GM23248 (cell line): ENCODE data around the gene QRICH1. TPM values are rescaled to one million over a fixed set of nuclear protein-coding genes. Genes with fewer than 3 reads are reported as not detected.

ENCODE experiments used
- DNase-seq: peaks from one replicate; pipeline ENCODE4 v3.0.0-alpha.2; 2015
- H2AFZ ChIP-seq: fragments of 200-600 bp; sonication (generic); 2 replicates; pipeline ENCODE4 v1.6.1; 2016; ENCODE audit warnings: antibody characterized with exemption
- H3F3A ChIP-seq: fragments of 200-600 bp; sonication (generic); 2 replicates; pipeline ENCODE4 v1.6.1; 2016; ENCODE audit warnings: mild to moderate bottlenecking, antibody characterized with exemption, mixed run types; ENCODE audit not compliant: insufficient read depth
- H3K27ac ChIP-seq: fragments of 200-600 bp; sonication (generic); 2 replicates; pipeline ENCODE4 v1.5.1; 2016; ENCODE audit warnings: mild to moderate bottlenecking
- H3K27me3 ChIP-seq: fragments of 200-600 bp; sonication (generic); replicated peaks from 2 replicates; pipeline ENCODE4 v1.6.1; 2016; ENCODE audit warnings: mild to moderate bottlenecking; ENCODE audit not compliant: insufficient read depth
- H3K36me3 ChIP-seq: fragments of 200-600 bp; sonication (generic); 2 replicates; pipeline ENCODE4 v1.6.1; 2016; ENCODE audit warnings: low read depth, mild to moderate bottlenecking
- H3K4me1 ChIP-seq: fragments of 200-600 bp; sonication (generic); 2 replicates; pipeline ENCODE4 v1.6.1; 2016; ENCODE audit warnings: mild to moderate bottlenecking; ENCODE audit not compliant: insufficient read depth
- H3K4me2 ChIP-seq: fragments of 200-600 bp; sonication (generic); one replicate; pipeline ENCODE4 v1.6.1; 2016; ENCODE audit warnings: mild to moderate bottlenecking; ENCODE audit not compliant: unreplicated experiment
- H3K4me3 ChIP-seq: fragments of 200-600 bp; sonication (generic); 2 replicates; pipeline ENCODE4 v1.5.1; 2016; ENCODE audit warnings: mild to moderate bottlenecking
- H3K79me2 ChIP-seq: fragments of 200-600 bp; sonication (generic); 2 replicates; pipeline ENCODE4 v1.6.1; 2016; ENCODE audit warnings: mild to moderate bottlenecking; ENCODE audit not compliant: insufficient read depth
- H3K9ac ChIP-seq: fragments of 200-600 bp; sonication (generic); 2 replicates; pipeline ENCODE4 v1.6.1; 2016; ENCODE audit warnings: mild to moderate bottlenecking
- H3K9me2 ChIP-seq: fragments of 200-600 bp; sonication (generic); 2 replicates; pipeline ENCODE4 v1.6.1; 2016; ENCODE audit warnings: mixed run types, mild to moderate bottlenecking, moderate library complexity; ENCODE audit not compliant: insufficient read depth
- H3K9me3 ChIP-seq: fragments of 200-600 bp; sonication (generic); one replicate; pipeline ENCODE4 v1.6.1; 2017; ENCODE audit warnings: low read depth
- H4K20me1 ChIP-seq: fragments of 200-600 bp; sonication (generic); 2 replicates; pipeline ENCODE4 v1.6.0; 2016; ENCODE audit not compliant: insufficient read depth
- EZH2 ChIP-seq: fragments of 200-600 bp; sonication (generic); IDR thresholded peaks from 2 replicates; pipeline ENCODE4 v1.6.1; 2018; ENCODE audit warnings: antibody characterized with exemption, mild to moderate bottlenecking; ENCODE audit not compliant: insufficient read depth, poor library complexity, severe bottlenecking
- EZH2phosphoT487 ChIP-seq: fragments of 200-600 bp; sonication (generic); IDR thresholded peaks from 2 replicates; pipeline ENCODE4 v1.6.1; 2018; ENCODE audit warnings: antibody characterized with exemption, moderate library complexity, mild to moderate bottlenecking, low read depth; ENCODE audit not compliant: insufficient read depth
- WGBS, 2 experiments: methylation state at CpG; one replicate each; pipeline ENCODE4 v1.1.6; 2015 to 2017; ENCODE audit warnings: low lambda C conversion rate in 2 of 2, low coverage in 1 of 2; ENCODE audit errors: missing lambda C conversion rate in 2 of 2; 5-methylcytosine and 5-hydroxymethylcytosine counted together
- in situ Hi-C: fragments of 300-500 bp; cut with MboI; formaldehyde crosslinking; loops from 2 replicates; pipeline ENCODE4 v1.15.0; 2020
- polyA plus RNA-seq: library from polyadenylated mRNA; unstranded; fragments of >200 nt; fragmentation: Nextera tagmentation; extraction: Ambion mirVana; gene quantifications from 2 replicates; pipeline ENCODE4 v1.2.1, GENCODE V29; 2016
- total RNA-seq: library from RNA; depleted of rRNA; stranded (reverse); fragments of >200 nt; shearing (Covaris generic); gene quantifications from 2 replicates; pipeline ENCODE4 v1.2.3, GENCODE V29; 2014

QRICH1 gene
- total and polyA plus RNA-seq, 2 experiments from 2014 or later = 29.0 to 107 TPM

DNA sequence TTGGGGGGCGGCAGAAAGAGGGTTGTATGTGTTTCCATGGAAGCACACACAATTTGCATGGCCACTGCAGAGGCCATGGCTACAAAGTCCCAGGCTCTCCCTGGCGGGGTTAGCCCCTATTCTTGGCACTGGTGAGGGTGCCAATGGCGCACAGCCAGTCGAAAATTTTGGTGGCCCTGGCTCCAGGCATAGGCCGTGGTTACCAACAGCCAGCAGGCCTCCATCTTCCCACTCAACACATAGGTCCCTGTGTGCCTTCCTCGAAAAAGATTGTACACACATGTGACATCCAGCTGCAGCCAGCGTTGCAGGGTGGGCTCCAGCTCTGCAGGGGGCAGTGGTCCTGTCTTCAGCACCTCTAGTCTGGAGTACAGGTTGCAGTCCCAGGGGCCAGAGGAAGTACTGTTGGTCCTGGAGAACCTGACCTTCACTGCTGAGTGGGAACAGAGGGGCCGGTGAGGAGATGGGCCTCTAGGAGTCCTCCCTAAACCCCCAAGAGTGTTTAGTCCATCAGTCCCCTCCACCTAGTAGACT is 96.7 kb downstream of the QRICH1 start:
- Histone ChIP-seq H3K9me3 (no peaks in the 10 kb centered on the region), H3K27ac (no peak overlapping the region), H4K20me1 (no peaks in the 10 kb centered on the region), H3F3A (no peaks in the 10 kb centered on the region), H3K4me2 (no peak overlapping the region), H3K9me2 (no peaks in the 10 kb centered on the region), H2AFZ (no peak overlapping the region), H3K27me3 (no peaks in the 10 kb centered on the region), H3K79me2 (peaks cover 41% of the 10 kb centered on the region), H3K4me3 (no peak overlapping the region), H3K9ac (no peak overlapping the region), H3K4me1 (peaks cover under 1% of the 10 kb centered on the region; the same call in 1 of the 2 replicates), H3K36me3 (no peaks in the 10 kb centered on the region)
- in situ Hi-C loops = no loop called here
- no peak for TF ChIP-seq EZH2phosphoT487
- TF ChIP-seq EZH2 = no peak
- DNase-seq = no peak
- WGBS, 2 experiments = 52 to 54% methylated on average over 8 of the region's 8 CpGs

DNA sequence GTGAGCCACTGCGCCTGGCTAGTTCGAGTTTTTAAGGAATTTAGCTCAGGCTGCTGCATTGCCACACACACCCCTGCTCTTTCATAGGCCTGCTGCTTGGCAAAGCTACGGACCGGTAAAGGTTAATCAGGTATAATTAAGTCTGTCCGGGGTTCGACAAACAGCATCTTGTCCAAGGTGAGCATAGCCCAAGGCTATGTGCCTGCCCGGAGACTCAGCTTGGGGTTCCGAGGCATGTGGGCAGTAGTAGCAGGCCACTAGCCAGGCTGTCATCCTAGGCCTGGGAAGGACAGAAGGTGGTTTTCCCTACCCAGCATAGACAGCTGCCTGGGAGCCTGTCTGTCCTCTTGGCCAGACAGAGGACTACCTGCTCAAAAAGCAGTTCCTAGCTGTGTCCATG is 97.2 kb downstream of the QRICH1 start:
- H3K79me2 ChIP-seq = peaks cover 46% of the 10 kb centered on the region
- H3K36me3 ChIP-seq = no peaks in the 10 kb centered on the region
- no peak for DNase-seq
- H3K4me3 ChIP-seq = no peak overlapping the region
- no peak overlapping the region for H3K4me2 ChIP-seq
- H3K27ac ChIP-seq = no peak overlapping the region
- no peaks in the 10 kb centered on the region for H3K27me3 ChIP-seq
- no peaks in the 10 kb centered on the region for H3K9me2 ChIP-seq
- in situ Hi-C loops = no loop called here
- no peaks in the 10 kb centered on the region for H3F3A ChIP-seq
- H4K20me1 ChIP-seq = no peaks in the 10 kb centered on the region
- H3K4me1 ChIP-seq = peaks cover 6% of the 10 kb centered on the region; the same call in 1 of the 2 replicates
- WGBS, 2 experiments = 97 to 99% methylated on average over 8 of the region's 8 CpGs
- H3K9ac ChIP-seq = no peak overlapping the region
- no peak for TF ChIP-seq EZH2
- no peak for TF ChIP-seq EZH2phosphoT487
- no peaks in the 10 kb centered on the region for H3K9me3 ChIP-seq
- H2AFZ ChIP-seq = no peak overlapping the region

- no peak overlapping the region for H3K4me3 ChIP-seq
- no peaks in the 10 kb centered on the region for H3K9me3 ChIP-seq
- no peaks in the 10 kb centered on the region for H4K20me1 ChIP-seq
- no peak overlapping the region for H2AFZ ChIP-seq
- in situ Hi-C loops = no loop called here
- TF ChIP-seq EZH2phosphoT487 (no peak), EZH2 (no peak)
- peaks cover 5% of the 10 kb centered on the region; the same call in 1 of the 2 replicates for H3F3A ChIP-seq
- no peaks in the 10 kb centered on the region for H3K27me3 ChIP-seq
- DNase-seq = no peak
- no peak overlapping the region for H3K27ac ChIP-seq
- no peak overlapping the region for H3K9ac ChIP-seq
- no peaks in the 10 kb centered on the region for H3K36me3 ChIP-seq
- no peaks in the 10 kb centered on the region for H3K9me2 ChIP-seq
- peaks cover 14% of the 10 kb centered on the region; the same call in 1 of the 2 replicates for H3K4me1 ChIP-seq
- H3K4me2 ChIP-seq = no peak overlapping the region
- H3K79me2 ChIP-seq = peaks cover 61% of the 10 kb centered on the region
These were observed 100.0 kb downstream of the QRICH1 start for GRCh38 chr3:48993834-48994233.

DNA sequence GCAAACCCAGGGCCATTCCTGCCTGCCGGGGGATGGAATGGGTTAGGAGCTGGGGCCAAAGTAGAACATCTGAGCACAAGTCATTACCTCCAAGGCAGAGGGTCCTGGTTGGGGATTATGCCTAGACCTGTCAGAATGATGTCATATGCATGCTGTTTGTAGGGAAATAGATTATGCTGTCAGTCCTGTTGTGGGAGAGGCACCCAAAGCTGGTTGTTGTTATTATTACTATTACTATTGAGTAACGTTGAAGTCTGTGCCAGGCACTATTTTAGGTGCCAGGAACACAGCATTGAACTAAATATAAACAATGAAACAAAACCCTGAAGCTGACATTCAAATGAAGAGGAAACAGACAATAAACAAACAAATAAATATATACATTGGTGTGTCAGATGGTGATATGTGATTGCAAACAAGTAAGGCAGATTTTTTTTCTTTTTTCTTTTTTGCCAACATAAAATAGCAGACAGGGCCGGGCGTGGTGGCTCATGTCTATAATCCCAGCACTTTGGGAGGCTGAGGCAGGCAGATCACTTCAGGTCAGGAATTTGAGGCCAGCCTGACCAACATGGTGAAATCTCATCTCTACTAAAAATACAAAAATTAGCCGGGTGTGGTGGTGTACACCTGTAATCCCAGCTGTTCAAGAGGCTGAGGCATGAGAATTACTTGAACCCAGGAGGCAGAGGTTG is 101.9 kb downstream of the QRICH1 start:
- Histone ChIP-seq H4K20me1 (no peaks in the 10 kb centered on the region), H3K4me3 (peak overlapping the region; percentile 77), H2AFZ (no peak overlapping the region), H3K9me2 (no peaks in the 10 kb centered on the region), H3K27me3 (no peaks in the 10 kb centered on the region), H3K4me1 (peaks cover 14% of the 10 kb centered on the region; the same call in 1 of the 2 replicates), H3K79me2 (peaks cover 61% of the 10 kb centered on the region), H3K36me3 (no peaks in the 10 kb centered on the region), H3K27ac (0 out of 2 replicates have a peak overlapping the region, but pooled peaks have one; percentile 94), H3K9ac (peak overlapping the region; percentile 86; the same call in 1 of the 2 replicates), H3F3A (peaks cover 6% of the 10 kb centered on the region; the same call in 1 of the 2 replicates), H3K4me2 (peak overlapping the region; percentile 88), H3K9me3 (no peaks in the 10 kb centered on the region)
- TF ChIP-seq EZH2phosphoT487 = no peak
- TF ChIP-seq EZH2 = no peak
- 54 to 55% methylated on average over 5 of the region's 5 CpGs for WGBS, 2 experiments
- DNase-seq = peak; percentile 33
- in situ Hi-C loops = no loop called here
